GM21526 (cell line): ENCODE results near the gene GDPD5.

Experiments
- ATAC-seq: cut with Tn5 transposase; IDR thresholded peaks from one replicate; pipeline ENCODE4 v1.9.1; 2021; ENCODE audit warnings: moderate library complexity; ENCODE audit not compliant: unreplicated experiment, low FRiP score

Gene GDPD5

GRCh38 chr11:75495749-75496304 is 29.9 kb downstream of the GDPD5 start:
- ATAC-seq = no peak

- ATAC-seq = no peak
Measured at GRCh38 chr11:75493626-75494025, 32.1 kb downstream of the GDPD5 start.

GRCh38 chr11:75492181-75492820 is 33.4 kb downstream of the GDPD5 start:
- no peak for ATAC-seq

GRCh38 chr11:75491465-75491864 is 34.3 kb downstream of the GDPD5 start:
- ATAC-seq = no peak

- ATAC-seq = no peak
Measured at GRCh38 chr11:75490221-75491181, 35.2 kb downstream of the GDPD5 start.

GRCh38 chr11:75487365-75487764 is 38.4 kb downstream of the GDPD5 start:
- ATAC-seq = no peak

- no peak for ATAC-seq
Measured at GRCh38 chr11:75485742-75486141, 40.0 kb downstream of the GDPD5 start.

GRCh38 chr11:75482931-75483469 is 42.7 kb downstream of the GDPD5 start:
- no peak for ATAC-seq

GRCh38 chr11:75481922-75482606 is 43.7 kb downstream of the GDPD5 start:
- no peak for ATAC-seq

GRCh38 chr11:75481223-75481921 is 44.4 kb downstream of the GDPD5 start:
- no peak for ATAC-seq

GRCh38 chr11:75480185-75481175 is 45.3 kb downstream of the GDPD5 start:
- no peak for ATAC-seq

- ATAC-seq = no peak
Measured at GRCh38 chr11:75479597-75480145, 46.1 kb downstream of the GDPD5 start.

GRCh38 chr11:75478783-75479596 is 46.8 kb downstream of the GDPD5 start:
- ATAC-seq = no peak

GRCh38 chr11:75477614-75477935 is 48.2 kb downstream of the GDPD5 start:
- ATAC-seq = no peak

- no peak for ATAC-seq
Measured at GRCh38 chr11:75476739-75477613, 48.8 kb downstream of the GDPD5 start.

- no peak for ATAC-seq
Measured at GRCh38 chr11:75475767-75476650, 49.7 kb downstream of the GDPD5 start.
